Adrenal gland (tissue), 12 donors: ENCODE measurements around the gene GRK1. TPM values are rescaled to one million over a fixed set of nuclear protein-coding genes. Genes with fewer than 3 reads are reported as not detected.
A peak's percentile ranks its signal among the peaks of the same experiment; 100 is the strongest.

ENCODE experiments used
- DNase-seq, 7 donors: peaks; one replicate each; pipeline ENCODE4 v3.0.0-alpha.2; 2019 to 2020
- H3K27ac ChIP-seq, 5 donors: fragments of 200-600 bp; sonication (generic) in 4 of 5; 1 replicate in 3 of 5; 2 replicates in 2 of 5; pipeline versions ENCODE4 v1.5.1 to v1.8.0; 2016 to 2020; ENCODE audit warnings: mild to moderate bottlenecking in 1 of 5
- H3K27me3 ChIP-seq: fragments of 200-600 bp; 2 replicates; pipeline ENCODE4 v1.8.0; 2021
- H3K36me3 ChIP-seq, 2 donors: fragments of 200-600 bp; replicated peaks in 1 of 2; 1 replicate in 1 of 2; 2 replicates in 1 of 2; pipeline versions ENCODE4 v1.5.1 to v1.8.0; 2018 to 2022
- H3K4me1 ChIP-seq, 2 donors: fragments of 200-600 bp; replicated peaks in 1 of 2; 1 replicate in 1 of 2; 2 replicates in 1 of 2; pipeline versions ENCODE4 v1.5.1 to v1.8.0; 2018 to 2021
- H3K4me3 ChIP-seq, 4 donors: fragments of 200-600 bp; sonication (generic) in 3 of 4; one replicate each; pipeline ENCODE4 v1.5.1; 2016 to 2018
- H3K9me3 ChIP-seq, 3 donors: fragments of 200-600 bp; sonication (generic) in 1 of 3; replicated peaks in 1 of 3; 1 replicate in 2 of 3; 2 replicates in 1 of 3; pipeline versions ENCODE4 v1.5.1 to v1.8.0; 2016 to 2021
- POLR2A ChIP-seq, 2 donors: fragments of 450-650 bp; IDR thresholded peaks; one replicate each; pipeline ENCODE4 v1.6.1; 2017; ENCODE audit warnings: antibody characterized with exemption in 2 of 2, mild to moderate bottlenecking in 2 of 2, moderate library complexity in 1 of 2
- WGBS, 4 donors: extraction: QIAGEN DNeasy Blood & Tissue Kit in 2 of 4; methylation state at CpG; one replicate each; pipeline versions ENCODE4 v1.1.5 to v1.1.7; 2013 to 2017; 5-methylcytosine and 5-hydroxymethylcytosine counted together
- intact Hi-C, 2 donors: fragments of 100-400 bp; cut with DNase I; formaldehyde crosslinking; loops; one replicate each; pipeline versions ENCODE4 v1.14.1 to v1.15.0; 2022 to 2023
- polyA plus RNA-seq, 3 donors: library from polyadenylated mRNA; stranded (reverse); fragments of 200-250 nt in 2 of 3; fragments of 350-450 nt in 1 of 3; fragmentation: Illumina TruSeq in 1 of 3; extraction: RNeasy Lipid Tissue Mini Kit (QIAGEN cat#74804) in 1 of 3; gene quantifications; one replicate each; pipeline ENCODE4 v1.2.3, GENCODE V29; 2013 to 2014
- total RNA-seq, 9 donors: library from RNA; depleted of rRNA in 4 of 9; stranded (reverse); fragments of >200 nt in 4 of 9; fragments of 120-200 nt in 1 of 9; fragmentation: NEBNext Ultra II Directional in 1 of 9; extraction: Animal tissue kit (Norgen Biotek cat#: 25700) in 1 of 9; gene quantifications; one replicate each; pipeline versions ENCODE4 v1.1.0 to v1.2.4, GENCODE V29; 2013 to 2023
- TF ChIP-seq, protein P1 (sequence below), 6 experiments: fragments of 450-650 bp in 4 of 6; fragments of 200-600 bp in 2 of 6; sonication (generic) in 1 of 6; IDR thresholded peaks; 1 replicate in 5 of 6; 2 replicates in 1 of 6; pipeline versions ENCODE4 v1.5.1 to v1.8.0; 2016 to 2021; ENCODE audit warnings: antibody characterized with exemption in 6 of 6, mild to moderate bottlenecking in 2 of 6, moderate library complexity in 1 of 6
- donor health status: healthy with polysubstance abuse.
- donor health status: Bipolar disorder and iron deficiency.
- donor health status: DM: yes; HTN: yes; CAD: no.
- donor health status: DM: no; HTN: no; CAD: no.
- donor health status: DM: no; HTN: no; CAD: no.
- donor health status: DM: yes; HTN: yes; CAD: no.

Gene GRK1
- total and polyA plus RNA-seq, 12 donors: 0.04 to 0.38 (median 0.22) TPM; not detected in 9

GRCh38 chr13:113655346-113656002, 11.5 kb upstream of the GRK1 start:
- peak in 2 of 7 donors; percentile 2 to 9 for DNase-seq

DNA sequence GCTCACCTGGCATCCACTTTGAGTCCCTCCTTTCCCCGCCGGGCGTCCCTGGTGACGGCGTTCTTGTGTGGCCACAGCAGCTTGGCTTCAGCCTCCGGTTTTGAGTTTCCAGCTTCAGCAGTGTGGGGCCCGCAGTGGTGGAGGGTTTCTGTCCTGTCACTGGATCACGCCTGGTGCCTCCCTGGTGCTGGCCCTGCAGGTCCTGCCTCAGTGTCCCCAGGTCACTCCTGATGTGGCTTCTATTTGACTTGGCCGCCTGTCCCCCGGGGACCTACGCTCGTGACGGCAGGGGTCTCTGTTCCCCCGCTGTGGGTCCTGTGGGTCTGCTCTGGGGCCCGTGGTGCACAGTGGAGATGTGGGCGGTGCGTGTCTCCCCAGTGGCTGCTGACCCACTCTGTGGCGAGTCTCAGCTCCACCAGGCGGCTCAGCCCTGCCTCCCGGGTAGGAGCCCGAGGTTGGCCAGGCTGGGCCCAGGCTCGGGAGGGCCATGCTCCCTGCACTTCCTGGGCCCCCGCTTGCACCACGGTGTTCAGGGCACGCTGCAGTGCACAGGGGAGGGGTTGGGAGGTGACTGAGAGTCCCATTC, 10.9 kb upstream of the GRK1 start:
- intact Hi-C loops: no loop called here
- no peak overlapping the region for H3K4me3 ChIP-seq
- H3K4me1 ChIP-seq: no peaks in the 10 kb centered on the region
- peak in 2 of 7 donors; percentile 1 to 12 for DNase-seq
- H3K27me3 ChIP-seq: no peaks in the 10 kb centered on the region
- H3K9me3 ChIP-seq: peaks cover 0 to 4% (median 0%) of the 10 kb centered on the region in 3 donors
- no peak overlapping the region for H3K27ac ChIP-seq
- 88 to 100% (median 89%) methylated on average over 5 to 25 of the region's 25 CpGs for WGBS, 4 donors
- no peaks in the 10 kb centered on the region for H3K36me3 ChIP-seq
- TF ChIP-seq, protein P1, sequence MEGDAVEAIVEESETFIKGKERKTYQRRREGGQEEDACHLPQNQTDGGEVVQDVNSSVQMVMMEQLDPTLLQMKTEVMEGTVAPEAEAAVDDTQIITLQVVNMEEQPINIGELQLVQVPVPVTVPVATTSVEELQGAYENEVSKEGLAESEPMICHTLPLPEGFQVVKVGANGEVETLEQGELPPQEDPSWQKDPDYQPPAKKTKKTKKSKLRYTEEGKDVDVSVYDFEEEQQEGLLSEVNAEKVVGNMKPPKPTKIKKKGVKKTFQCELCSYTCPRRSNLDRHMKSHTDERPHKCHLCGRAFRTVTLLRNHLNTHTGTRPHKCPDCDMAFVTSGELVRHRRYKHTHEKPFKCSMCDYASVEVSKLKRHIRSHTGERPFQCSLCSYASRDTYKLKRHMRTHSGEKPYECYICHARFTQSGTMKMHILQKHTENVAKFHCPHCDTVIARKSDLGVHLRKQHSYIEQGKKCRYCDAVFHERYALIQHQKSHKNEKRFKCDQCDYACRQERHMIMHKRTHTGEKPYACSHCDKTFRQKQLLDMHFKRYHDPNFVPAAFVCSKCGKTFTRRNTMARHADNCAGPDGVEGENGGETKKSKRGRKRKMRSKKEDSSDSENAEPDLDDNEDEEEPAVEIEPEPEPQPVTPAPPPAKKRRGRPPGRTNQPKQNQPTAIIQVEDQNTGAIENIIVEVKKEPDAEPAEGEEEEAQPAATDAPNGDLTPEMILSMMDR (IDR thresholded peaks at IDR 0.05): no peak
- no peak for TF ChIP-seq POLR2A (IDR thresholded peaks at IDR 0.05)

More at GRCh38 chr13:113655346-113656002, 11.5 kb upstream of the GRK1 start:
- no peaks in the 10 kb centered on the region for H3K27me3 ChIP-seq
- no peak overlapping the region for H3K4me3 ChIP-seq
- H3K9me3 ChIP-seq: no peaks in the 10 kb centered on the region
- H3K4me1 ChIP-seq: no peaks in the 10 kb centered on the region
- intact Hi-C loops: no loop called here
- TF ChIP-seq, protein P1 (IDR thresholded peaks at IDR 0.05): no peak
- no peak for TF ChIP-seq POLR2A (IDR thresholded peaks at IDR 0.05)
- WGBS, 4 donors: 75 to 84% (median 75%) methylated on average over 9 to 15 of the region's 15 CpGs
- no peaks in the 10 kb centered on the region for H3K36me3 ChIP-seq
- no peak overlapping the region for H3K27ac ChIP-seq

DNA sequence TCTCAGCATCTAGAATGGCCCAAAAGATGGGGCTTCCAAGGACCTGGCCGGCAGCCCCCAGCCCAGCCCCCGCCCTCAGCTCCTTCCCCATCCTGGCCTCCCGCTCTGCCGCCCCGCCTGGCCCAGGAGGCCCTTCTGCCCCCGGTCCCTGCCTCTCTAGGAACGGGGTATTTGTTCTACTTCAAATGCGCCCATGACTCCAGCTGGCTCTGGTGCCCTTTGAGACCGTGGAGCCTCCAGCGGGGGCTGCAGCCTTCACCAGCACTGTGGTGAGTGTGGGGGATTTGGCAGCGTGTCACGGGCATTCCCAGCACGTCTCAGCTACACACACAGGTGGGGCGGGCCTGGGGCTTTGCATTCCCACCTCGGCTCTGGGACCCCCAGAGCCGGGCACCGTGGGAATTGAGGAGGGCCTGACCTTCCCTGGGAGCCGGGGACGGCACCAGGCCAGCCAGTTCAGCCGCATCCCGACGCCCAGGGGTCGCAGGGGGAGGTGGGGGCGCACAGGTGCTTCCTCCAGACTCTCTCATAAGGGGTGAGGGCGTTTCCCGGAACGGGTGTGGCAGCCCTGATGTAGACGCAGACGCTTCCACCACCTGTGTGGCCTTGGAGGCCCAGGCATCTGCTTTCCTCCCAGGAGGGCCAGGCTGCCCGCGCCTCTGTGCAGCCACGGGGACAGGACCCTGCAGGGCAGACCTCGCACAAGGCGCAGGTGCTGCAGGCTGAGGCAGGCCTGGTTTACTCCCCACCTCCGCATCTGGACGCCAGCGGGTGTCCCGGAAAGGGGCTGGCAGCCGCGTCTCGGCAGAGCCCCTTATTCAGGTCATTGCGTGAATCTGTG, 10.0 kb upstream of the GRK1 start:
- peak in 2 of 7 donors; percentile 6 to 9 for DNase-seq
- peaks cover 0 to 9% (median 0%) of the 10 kb centered on the region in 3 donors for H3K9me3 ChIP-seq
- intact Hi-C loops: no loop called here

More for the DNA sequence above, 10.0 kb upstream of the GRK1 start:
- TF ChIP-seq, protein P1 (IDR thresholded peaks at IDR 0.05): no peak
- TF ChIP-seq POLR2A (IDR thresholded peaks at IDR 0.05): no peak
- Histone ChIP-seq H3K4me3 (no peak overlapping the region), H3K36me3 (no peaks in the 10 kb centered on the region), H3K27me3 (no peaks in the 10 kb centered on the region), H3K27ac (no peak overlapping the region), H3K4me1 (no peaks in the 10 kb centered on the region)
- 78 to 94% (median 83%) methylated on average over 12 to 42 of the region's 42 CpGs for WGBS, 4 donors
